SK-N-SH (cell line): ENCODE measurements around the gene PDE4D. TPM values are rescaled to one million over a fixed set of nuclear protein-coding genes. Genes with fewer than 3 reads are reported as not detected.

Source experiments
- CTCF ChIA-PET: fragments of 300-600, 350-600 bp; formaldehyde crosslinking; extraction: SDS; loops from one replicate; lab custom pipeline; 2021; lab: Yijun Ruan, JAX
- POLR2A ChIA-PET: fragments of 350-600 bp; sonication (Branson Sonifier 250); formaldehyde crosslinking; extraction: SDS; loops from one replicate; lab custom pipeline; 2020; ENCODE audit warnings: antibody characterized with exemption, inconsistent platforms; lab: Yijun Ruan, JAX
- DNase-seq: peaks from one replicate; pipeline ENCODE4 v3.0.0; 2012
- H2AFZ ChIP-seq: fragments of 200-600 bp; sonication (generic); 2 replicates; pipeline ENCODE4 v1.8.1; 2016; ENCODE audit warnings: antibody characterized with exemption, mild to moderate bottlenecking, low read depth
- H3F3A ChIP-seq: fragments of 200-600 bp; sonication (generic); replicated peaks from 2 replicates; pipeline ENCODE3; 2016; ENCODE audit warnings: antibody characterized with exemption, mild to moderate bottlenecking; ENCODE audit not compliant: insufficient read depth
- H3K27ac ChIP-seq, 2 experiments: fragments of 200-500 bp in 1 of 2; fragments of 200-600 bp in 1 of 2; sonication (Bioruptor generic) in 1 of 2; sonication (generic), shearing (Covaris generic) in 1 of 2; 2 replicates each; pipeline versions ENCODE4 v1.5.1 to v1.6.1; 2014 to 2016; ENCODE audit warnings: low read depth in 2 of 2, inconsistent platforms in 1 of 2, low read length in 1 of 2, mild to moderate bottlenecking in 1 of 2, mixed read lengths in 1 of 2
- H3K27me3 ChIP-seq: fragments of 200-600 bp; sonication (generic), shearing (Covaris generic); 2 replicates; pipeline ENCODE4 v1.6.1; 2016; ENCODE audit warnings: mixed run types; ENCODE audit not compliant: insufficient read depth
- H3K36me3 ChIP-seq, 2 experiments: fragments of 200-500 bp in 1 of 2; fragments of 200-600 bp in 1 of 2; sonication (Bioruptor generic) in 1 of 2; sonication (generic) in 1 of 2; replicated peaks in 1 of 2; 2 replicates each; pipeline versions ENCODE3 to v1.5.1; 2014 to 2016; ENCODE audit warnings: low read length in 1 of 2, mild to moderate bottlenecking in 1 of 2; ENCODE audit not compliant: insufficient read depth in 2 of 2, control insufficient read depth in 1 of 2
- H3K4me1 ChIP-seq, 2 experiments: fragments of 200-500 bp in 1 of 2; fragments of 200-600 bp in 1 of 2; sonication (Bioruptor generic) in 1 of 2; sonication (generic), shearing (Covaris generic) in 1 of 2; 2 replicates each; pipeline versions ENCODE4 v1.5.1 to v1.6.1; 2014 to 2016; ENCODE audit warnings: low read depth in 1 of 2, low read length in 1 of 2, mixed run types in 1 of 2; ENCODE audit not compliant: insufficient read depth in 2 of 2, control insufficient read depth in 1 of 2
- H3K4me2 ChIP-seq: fragments of 200-600 bp; sonication (generic), shearing (Covaris generic); 2 replicates; pipeline ENCODE4 v1.6.1; 2017; ENCODE audit warnings: mixed run types
- H3K4me3 ChIP-seq, 2 experiments: fragments of 200-500 bp in 1 of 2; fragments of 200-600 bp in 1 of 2; sonication (Bioruptor generic) in 1 of 2; sonication (generic), shearing (Covaris generic) in 1 of 2; 2 replicates each; pipeline versions ENCODE4 v1.5.1 to v1.8.1; 2014 to 2016; ENCODE audit warnings: low read depth in 2 of 2, inconsistent platforms in 1 of 2, low read length in 1 of 2, mild to moderate bottlenecking in 1 of 2, mixed read lengths in 1 of 2, moderate library complexity in 1 of 2
- H3K79me2 ChIP-seq: fragments of 200-600 bp; sonication (generic); 2 replicates; pipeline ENCODE4 v1.8.1; 2017; ENCODE audit warnings: mild to moderate bottlenecking; ENCODE audit not compliant: insufficient read depth
- H3K9ac ChIP-seq: fragments of 200-600 bp; sonication (generic); 2 replicates; pipeline ENCODE4 v1.6.1; 2017; ENCODE audit warnings: mixed run types
- H3K9me2 ChIP-seq: fragments of 200-600 bp; sonication (generic); 2 replicates; pipeline ENCODE4 v1.6.1; 2017; ENCODE audit warnings: mixed run types
- H3K9me3 ChIP-seq: fragments of 200-600 bp; sonication (generic); 2 replicates; pipeline ENCODE4 v1.6.1; 2017; ENCODE audit warnings: mixed run types, mild to moderate bottlenecking, moderate library complexity
- H4K20me1 ChIP-seq: fragments of 200-600 bp; sonication (generic); 2 replicates; pipeline ENCODE4 v1.6.1; 2017; ENCODE audit warnings: mild to moderate bottlenecking, mixed run types; ENCODE audit not compliant: insufficient read depth
- CHD2 ChIP-seq: fragments of 150-350 bp; IDR thresholded peaks from 2 replicates; pipeline ENCODE4 v1.6.1; 2018; ENCODE audit warnings: low read length; ENCODE audit not compliant: partially characterized antibody
- ELF1 ChIP-seq: IDR thresholded peaks from 2 replicates; pipeline ENCODE4 v1.4.0; 2012
- IRF3 ChIP-seq: fragments of 150-350 bp; IDR thresholded peaks from 2 replicates; pipeline ENCODE4 v1.6.1; 2016; ENCODE audit warnings: mild to moderate bottlenecking, low read depth, low read length
- MAX ChIP-seq: IDR thresholded peaks from 2 replicates; pipeline ENCODE4 v1.4.0; 2012; ENCODE audit warnings: low read depth
- MXI1 ChIP-seq: IDR thresholded peaks from 2 replicates; pipeline ENCODE4 v1.6.1; 2012; ENCODE audit warnings: mild to moderate bottlenecking, low read depth, low read length, improper control_type of control experiment
- NRF1 ChIP-seq: IDR thresholded peaks from 2 replicates; pipeline ENCODE4 v1.6.1; 2012; ENCODE audit warnings: low read depth, mild to moderate bottlenecking, low read length
- POLR2AphosphoS5 ChIP-seq: IDR thresholded peaks from 2 replicates; pipeline ENCODE4 v1.6.1; 2012; ENCODE audit warnings: low read depth, low read length
- RAD21 ChIP-seq: IDR thresholded peaks from 2 replicates; pipeline ENCODE4 v1.6.1; 2012; ENCODE audit warnings: mild to moderate bottlenecking, low read length
- REST ChIP-seq: IDR thresholded peaks from 2 replicates; pipeline ENCODE4 v1.6.1; 2012; ENCODE audit warnings: mild to moderate bottlenecking, low read depth, low read length, moderate library complexity
- RXRA ChIP-seq: IDR thresholded peaks from 2 replicates; pipeline ENCODE4 v1.4.0; 2012; ENCODE audit warnings: low read depth, mild to moderate bottlenecking, borderline replicate concordance
- SMC3 ChIP-seq: IDR thresholded peaks from 2 replicates; pipeline ENCODE4 v1.6.1; 2012; ENCODE audit warnings: low read depth, low read length, improper control_type of control experiment
- TAF1 ChIP-seq: IDR thresholded peaks from 2 replicates; pipeline ENCODE4 v1.6.1; 2012; ENCODE audit warnings: low read depth, mild to moderate bottlenecking, low read length, moderate library complexity, borderline replicate concordance
- USF2 ChIP-seq: fragments of 150-350 bp; IDR thresholded peaks from 2 replicates; pipeline ENCODE4 v1.6.1; 2017; ENCODE audit warnings: antibody characterized with exemption, low read length, low read depth, borderline replicate concordance
- ZBTB33 ChIP-seq: IDR thresholded peaks from 2 replicates; pipeline ENCODE4 v1.4.0; 2012; ENCODE audit warnings: low read depth, borderline replicate concordance
- WGBS: methylation state at CpG from one replicate; pipeline ENCODE4 v1.1.6; 2017; ENCODE audit warnings: low lambda C conversion rate; 5-methylcytosine and 5-hydroxymethylcytosine counted together
- polyA plus RNA-seq, 3 experiments: library from polyadenylated mRNA; depleted of rRNA; stranded (reverse); fragments of >200 nt; gene quantifications; 2 replicates each; pipeline ENCODE4 v1.2.3, GENCODE V29; 2012

PDE4D gene
- polyA plus RNA-seq, 1 of the 3 experiments (the other 2 are of a cell fraction) = 2.4 TPM

- H3K9me2 ChIP-seq = no peaks in the 10 kb centered on the region
- no peak for DNase-seq
- no peaks in the 10 kb centered on the region for H4K20me1 ChIP-seq
- CTCF ChIA-PET = interaction anchor here (0.6 to 9.0 kb wide), 49 partner anchors 8 to 1183 kb away, joined by 3 to 96 read pairs (median 7); no protein-coding TSS in a partner anchor
- H3K9me3 ChIP-seq = no peaks in the 10 kb centered on the region
- no peaks in the 10 kb centered on the region for H3K79me2 ChIP-seq
- H3K4me2 ChIP-seq = no peak overlapping the region
- H3K4me3 ChIP-seq = no peak overlapping the region
- H3F3A ChIP-seq = no peaks in the 10 kb centered on the region
- H3K36me3 ChIP-seq = no peaks in the 10 kb centered on the region
- 94% methylated on average over 1 of the region's 1 CpG for WGBS
- H3K27me3 ChIP-seq = no peaks in the 10 kb centered on the region
- peaks cover 0 to 5% of the 10 kb centered on the region in 2 experiments; a peak in 2 of 4 replicates for H3K4me1 ChIP-seq
- H3K27ac ChIP-seq = no peak overlapping the region
- TF ChIP-seq ZBTB33 (no peak), IRF3 (no peak), RAD21 (peak; percentile 49), POLR2AphosphoS5 (no peak), RXRA (no peak), TAF1 (no peak), ELF1 (no peak), REST (no peak)
- H2AFZ ChIP-seq = no peak overlapping the region
- no peak overlapping the region for H3K9ac ChIP-seq
- POLR2A ChIA-PET = no interaction called here
Observed at GRCh38 chr5:59173578-59173977, 719.9 kb downstream of the PDE4D start.

GRCh38 chr5:59171131-59171530 is 722.4 kb downstream of the PDE4D start:
- Histone ChIP-seq H3F3A (no peaks in the 10 kb centered on the region), H3K4me3 (no peak overlapping the region), H4K20me1 (no peaks in the 10 kb centered on the region), H3K9me3 (no peaks in the 10 kb centered on the region), H3K4me2 (no peak overlapping the region), H3K4me1 (no peaks in the 10 kb centered on the region; a peak in 2 of 4 replicates), H3K9me2 (no peaks in the 10 kb centered on the region), H3K36me3 (no peaks in the 10 kb centered on the region), H3K9ac (no peak overlapping the region), H3K27ac (no peak overlapping the region), H2AFZ (no peak overlapping the region), H3K27me3 (no peaks in the 10 kb centered on the region), H3K79me2 (no peaks in the 10 kb centered on the region)
- DNase-seq = no peak
- WGBS = 96% methylated on average over 2 of the region's 2 CpGs
- ChIA-PET POLR2A (no interaction called here), CTCF (interaction anchor here (1.2 kb wide), 1 partner anchor 137 kb away, joined by 3 read pairs; no protein-coding TSS in a partner anchor)
- no peak for TF ChIP-seq CHD2
- TF ChIP-seq USF2 = no peak
- TF ChIP-seq SMC3 = no peak
- TF ChIP-seq IRF3 = no peak
- no peak for TF ChIP-seq MXI1
- no peak for TF ChIP-seq ELF1
- no peak for TF ChIP-seq ZBTB33
- TF ChIP-seq MAX = no peak
- TF ChIP-seq TAF1 = no peak
- no peak for TF ChIP-seq NRF1
